Measurements from ENCODE around the gene NUMB. TPM values are rescaled to one million over a fixed set of nuclear protein-coding genes. Genes with fewer than 3 reads are reported as not detected.
"Not testable (repeated sequence)": the region's sequence is repeated elsewhere in the genome, so short reads cannot be mapped to it uniquely, and the experiment has no call there.

Gene NUMB
- total RNA-seq, 1 experiment from 2014 or later = 17.8 TPM

DNA sequence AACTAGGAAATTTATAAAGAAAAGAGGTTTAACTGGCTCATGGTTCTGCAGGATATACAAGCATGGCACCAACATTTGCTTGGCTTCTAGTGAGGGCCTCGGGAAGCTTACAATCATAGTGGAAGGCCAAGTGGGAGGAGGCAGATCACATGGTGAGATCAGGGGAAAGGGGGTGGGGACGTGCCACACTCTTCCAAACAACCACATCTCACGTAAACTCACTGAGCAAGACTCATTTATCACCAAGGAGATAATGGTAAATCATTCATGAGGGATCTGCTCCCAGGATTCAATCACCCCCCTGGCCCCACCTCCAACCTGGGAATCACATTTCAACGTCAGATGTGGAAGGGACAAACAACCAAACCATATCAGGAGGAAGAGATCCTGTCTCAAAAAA lies 35.8 kb downstream of the NUMB start:
- DNase-seq (ENCODE audit: low read depth) = no peak

DNA sequence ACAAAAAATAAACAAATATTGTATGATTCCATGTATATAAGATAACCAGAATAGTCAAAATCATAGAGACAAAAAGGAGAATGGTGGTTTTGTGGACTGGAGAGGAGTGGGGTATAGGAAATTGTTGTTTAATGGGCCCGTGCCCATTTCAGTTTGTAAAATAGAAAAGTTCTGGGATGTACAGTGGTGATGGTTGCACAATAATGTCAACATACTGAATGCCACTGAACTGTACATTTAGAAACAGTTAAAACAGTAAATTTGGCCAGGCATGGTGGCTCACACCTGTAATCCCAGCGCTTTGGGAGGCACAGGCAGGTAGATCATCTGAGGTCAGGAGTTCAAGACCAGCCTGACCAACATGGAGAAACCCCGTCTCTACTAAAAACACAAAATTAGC lies 40.1 kb downstream of the NUMB start:
- no peak for DNase-seq (ENCODE audit: low read depth)

DNA sequence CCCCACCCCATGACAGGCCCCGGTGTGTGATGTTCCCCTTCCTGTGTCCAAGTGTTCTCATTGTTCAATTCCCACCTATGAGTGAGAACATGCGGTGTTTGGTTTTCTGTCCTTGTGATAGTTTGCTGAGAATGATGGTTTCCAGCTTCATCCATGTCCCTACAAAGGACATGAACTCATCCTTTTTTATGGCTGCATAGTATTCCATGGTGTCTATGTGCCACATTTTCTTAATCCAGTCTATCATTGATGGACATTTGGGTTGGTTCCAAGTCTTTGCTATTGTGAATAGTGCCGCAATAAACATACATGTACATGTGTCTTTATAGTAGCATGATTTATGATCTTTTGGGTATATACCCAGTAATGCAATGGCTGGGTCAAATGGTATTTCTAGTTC lies 52.1 kb downstream of the NUMB start:
- DNase-seq (ENCODE audit: low read depth) = not testable (repeated sequence)

DNA sequence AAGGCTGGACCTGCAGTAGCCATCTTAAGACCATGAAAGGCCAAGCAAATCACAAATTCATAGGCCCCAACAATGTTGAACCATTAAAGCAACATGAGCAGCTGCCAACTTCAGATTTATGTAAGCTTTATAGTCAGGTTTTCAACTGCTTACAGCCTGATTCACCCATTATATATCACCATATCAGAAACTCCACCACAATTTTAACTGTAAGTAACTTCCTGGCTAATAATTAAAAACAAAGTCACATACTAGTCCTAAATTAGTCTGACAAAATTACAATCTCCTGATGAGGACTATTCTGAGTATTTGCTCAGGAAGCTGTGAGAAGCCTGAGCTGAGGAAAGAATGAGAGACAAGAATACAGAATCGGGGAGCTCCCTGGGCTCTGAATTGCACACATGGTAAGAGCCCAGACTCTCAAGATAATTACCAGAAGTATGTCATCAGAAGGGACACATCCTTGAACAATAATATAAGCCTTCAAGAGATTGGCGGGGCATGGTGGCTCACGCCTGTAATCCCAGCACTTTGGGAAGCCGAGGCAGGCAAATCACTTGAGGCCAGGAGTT lies 55.1 kb downstream of the NUMB start:
- no peak for DNase-seq (ENCODE audit: low read depth)

DNA sequence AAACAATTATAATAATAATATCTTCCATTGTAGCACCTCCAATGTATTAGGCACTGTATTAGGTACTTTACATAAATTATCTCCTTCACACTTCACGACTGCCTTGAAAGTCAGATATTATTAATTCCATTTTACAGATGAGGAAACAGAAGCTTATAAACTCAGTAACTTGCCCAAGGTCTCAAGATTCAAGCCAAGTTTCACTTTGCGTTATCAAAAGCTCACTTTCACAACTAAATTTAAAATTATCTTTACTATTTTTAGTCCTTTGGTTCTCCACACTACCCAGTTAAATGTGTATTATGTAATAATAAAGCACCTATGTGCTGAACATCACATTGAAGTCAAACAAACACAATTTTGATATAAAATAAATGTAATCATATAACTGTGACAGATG lies 55.8 kb downstream of the NUMB start:
- no peak for DNase-seq (ENCODE audit: low read depth)

DNA sequence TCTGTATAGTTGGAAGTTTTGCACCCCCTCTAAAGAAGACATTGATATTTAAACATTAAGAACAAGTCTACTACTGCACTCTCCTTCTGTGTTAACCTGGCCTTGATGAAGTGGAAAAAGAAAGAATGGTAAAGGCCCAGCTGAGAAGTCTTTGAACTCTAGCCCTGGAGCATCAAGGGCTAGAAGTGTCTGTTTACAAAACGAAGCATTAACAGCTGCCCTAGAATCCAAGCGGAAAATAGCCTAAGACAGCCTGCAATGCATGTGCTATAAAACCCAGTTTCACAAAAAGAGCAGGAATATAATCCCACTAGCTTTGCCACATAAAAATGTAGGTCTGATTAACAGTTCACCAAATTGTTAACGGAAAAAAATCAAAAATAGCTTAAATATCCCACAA lies 60.5 kb downstream of the NUMB start:
- DNase-seq (ENCODE audit: low read depth) = no peak

DNA sequence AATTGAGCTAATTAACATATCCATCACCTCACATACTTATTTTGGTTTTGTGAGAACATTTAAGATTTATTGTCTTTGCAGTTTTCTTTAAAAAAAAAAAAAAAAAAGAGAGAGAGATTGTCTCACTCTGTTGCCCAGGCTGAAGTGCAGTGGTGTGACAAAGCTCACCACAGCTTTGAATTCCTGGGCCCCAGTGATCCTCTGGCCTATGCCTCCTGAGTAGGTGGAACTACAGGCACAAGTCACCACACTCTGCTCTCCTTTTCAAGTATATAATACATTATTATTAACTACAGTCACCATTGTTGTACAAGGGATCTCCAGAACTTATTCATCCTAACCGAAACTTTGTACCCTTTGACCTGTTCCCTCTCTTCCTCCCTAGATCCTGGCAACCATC lies 64.0 kb downstream of the NUMB start:
- no peak for DNase-seq (ENCODE audit: low read depth)

DNA sequence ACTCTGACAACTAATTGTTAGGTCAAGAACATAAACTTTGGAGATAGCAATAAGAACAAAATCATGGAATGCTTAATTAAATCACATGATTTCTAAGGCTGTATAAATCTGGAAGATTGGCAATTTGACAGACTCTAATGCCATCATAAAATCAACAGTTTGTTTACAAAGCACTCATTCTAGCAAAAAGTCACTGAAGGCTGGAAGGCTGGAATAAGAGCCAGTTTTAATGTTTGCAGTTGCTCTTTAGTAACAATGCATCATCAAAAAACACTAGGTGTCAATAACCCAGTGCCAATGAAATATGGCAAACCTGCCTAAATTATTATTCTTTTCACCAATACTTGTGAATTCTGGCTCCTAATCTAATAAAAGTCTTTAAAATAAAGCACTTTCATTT lies 65.0 kb downstream of the NUMB start:
- DNase-seq (ENCODE audit: low read depth) = no peak

DNA sequence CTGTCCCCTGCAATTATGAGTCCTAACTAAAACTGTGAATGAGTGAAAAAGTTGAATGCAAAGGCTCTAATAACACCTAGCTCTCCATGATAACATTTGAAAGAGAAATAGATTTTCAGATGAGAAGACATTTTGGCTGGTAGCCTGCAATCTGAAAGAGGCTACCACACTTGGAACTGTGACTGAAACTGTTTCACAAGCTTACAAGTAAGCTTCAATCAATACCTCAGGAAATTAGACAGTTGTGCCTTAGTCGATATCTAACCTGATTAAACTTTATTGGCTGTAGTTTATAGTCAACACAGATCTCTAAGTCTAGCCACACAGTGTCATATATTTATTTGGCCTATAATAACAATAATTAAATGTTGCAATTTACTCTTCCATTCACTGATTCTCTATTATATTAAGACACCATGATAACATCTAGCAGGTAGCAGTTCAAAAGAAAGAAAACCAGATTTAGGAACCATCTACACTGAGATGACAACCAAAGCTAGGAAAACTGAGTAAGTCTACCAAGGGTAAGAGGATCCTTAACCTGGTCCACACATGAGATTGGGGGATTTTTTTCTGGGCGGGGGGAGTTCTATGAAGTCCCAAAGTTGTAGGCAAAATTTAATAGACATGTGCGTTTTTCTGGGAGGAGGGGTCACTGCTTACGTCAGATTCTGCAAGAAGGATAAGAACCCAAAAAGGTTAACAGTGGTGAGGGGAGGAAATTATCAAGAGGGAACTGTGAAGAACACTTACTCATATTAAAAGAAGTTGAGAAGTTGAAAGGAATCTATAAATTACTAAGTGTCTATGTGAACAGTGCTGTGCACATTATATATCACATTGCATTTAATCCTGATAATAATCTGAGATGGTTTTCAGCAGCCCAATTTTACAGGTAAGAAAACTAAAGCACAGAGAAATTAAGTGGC lies 65.8 kb downstream of the NUMB start:
- no peak for DNase-seq (ENCODE audit: low read depth)

DNA sequence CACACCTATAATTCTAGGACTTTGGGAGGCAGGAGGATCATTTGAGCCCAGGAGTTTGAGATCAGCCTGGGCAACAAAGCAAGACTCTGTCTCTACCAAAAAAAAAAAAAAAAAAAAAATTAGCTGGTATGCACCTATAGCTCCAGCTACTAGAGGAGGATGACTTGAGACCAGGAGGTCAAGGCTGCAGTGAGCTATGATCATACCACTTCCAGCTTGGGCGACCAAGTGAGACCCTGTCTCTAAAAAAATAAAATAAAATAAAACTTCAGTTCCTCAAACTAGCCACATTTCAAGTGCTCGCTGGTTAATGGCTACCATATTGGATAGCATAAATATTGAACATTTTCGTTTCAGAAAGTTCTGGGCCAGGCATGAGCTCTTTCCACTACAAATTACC lies 70.5 kb downstream of the NUMB start:
- not testable (repeated sequence) for DNase-seq (ENCODE audit: low read depth)

DNA sequence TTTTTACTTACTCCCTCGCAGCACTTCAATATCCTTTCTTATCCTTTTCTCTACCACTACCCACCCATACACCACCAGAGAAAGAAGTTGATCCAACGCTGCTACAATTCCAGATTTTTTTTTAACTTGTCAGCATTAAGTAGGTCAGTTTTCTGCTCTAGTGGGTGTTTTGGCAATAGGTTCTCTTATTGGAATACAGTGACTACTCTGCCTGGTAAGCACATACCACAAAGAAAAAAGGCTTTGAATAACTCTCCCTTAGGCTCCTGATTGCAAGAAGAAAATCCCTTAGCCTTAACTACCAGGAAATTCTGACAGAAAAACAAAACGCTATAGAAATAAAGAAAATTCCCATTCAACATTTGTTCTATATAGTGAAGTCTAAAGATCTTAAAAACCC lies 72.0 kb downstream of the NUMB start:
- DNase-seq (ENCODE audit: low read depth) = no peak

DNA sequence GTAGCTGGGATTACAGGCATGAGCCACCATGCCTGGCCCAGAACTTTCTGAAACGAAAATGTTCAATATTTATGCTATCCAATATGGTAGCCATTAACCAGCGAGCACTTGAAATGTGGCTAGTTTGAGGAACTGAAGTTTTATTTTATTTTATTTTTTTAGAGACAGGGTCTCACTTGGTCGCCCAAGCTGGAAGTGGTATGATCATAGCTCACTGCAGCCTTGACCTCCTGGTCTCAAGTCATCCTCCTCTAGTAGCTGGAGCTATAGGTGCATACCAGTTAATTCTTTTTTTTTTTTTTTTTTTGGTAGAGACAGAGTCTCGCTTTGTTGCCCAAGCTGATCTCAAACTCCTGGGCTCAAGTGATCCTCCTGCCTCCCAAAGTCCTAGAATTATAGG lies 73.3 kb downstream of the NUMB start:
- not testable (repeated sequence) for DNase-seq (ENCODE audit: low read depth)

DNA sequence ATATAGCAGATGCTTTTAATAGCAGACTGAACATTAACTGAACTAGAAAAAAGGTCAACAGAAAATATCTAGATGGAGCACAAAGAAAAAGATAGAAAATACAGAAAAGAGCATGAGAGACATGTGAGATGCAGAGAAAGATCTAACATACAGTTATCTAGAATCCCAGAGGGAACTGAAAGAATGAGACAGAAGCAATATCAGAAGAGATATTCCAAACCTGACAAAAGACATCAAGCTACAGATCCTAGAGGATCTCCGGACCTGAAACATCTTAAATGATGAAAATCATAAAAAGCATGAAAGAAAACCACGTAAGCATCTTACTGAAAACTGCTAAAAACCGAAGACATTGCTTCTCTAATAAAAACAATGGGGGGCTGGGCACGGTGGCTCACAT lies 75.0 kb downstream of the NUMB start:
- DNase-seq (ENCODE audit: low read depth) = no peak

DNA sequence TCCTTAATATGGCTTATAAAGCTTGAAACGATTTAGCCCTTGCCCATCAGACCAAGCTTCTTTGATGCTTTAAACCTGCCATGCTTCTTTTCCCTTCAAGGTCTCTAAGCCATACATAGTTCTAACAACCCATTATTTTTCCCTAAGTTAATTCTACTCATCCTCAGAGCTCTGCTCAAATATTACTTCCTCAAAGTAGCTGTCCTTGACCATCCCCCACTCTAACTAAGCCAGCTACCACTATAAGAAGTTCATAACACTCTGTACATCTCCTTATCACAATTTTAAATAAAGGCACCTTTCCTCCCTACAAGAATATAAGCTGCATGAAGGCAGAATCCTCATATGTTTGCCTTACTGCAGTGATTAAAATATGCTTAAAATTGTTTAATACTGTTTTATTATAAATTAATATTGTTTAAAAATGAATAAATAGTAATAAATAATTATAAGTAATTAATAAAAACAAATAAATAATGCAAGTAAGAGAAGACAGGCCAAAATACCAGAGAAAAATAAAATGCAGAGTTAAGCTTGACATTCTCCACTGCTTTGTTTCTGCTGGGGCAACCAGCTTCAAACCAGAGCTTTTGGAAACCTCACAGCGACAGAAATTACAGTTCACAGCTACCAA lies 76.8 kb downstream of the NUMB start:
- DNase-seq (ENCODE audit: low read depth) = no peak

DNA sequence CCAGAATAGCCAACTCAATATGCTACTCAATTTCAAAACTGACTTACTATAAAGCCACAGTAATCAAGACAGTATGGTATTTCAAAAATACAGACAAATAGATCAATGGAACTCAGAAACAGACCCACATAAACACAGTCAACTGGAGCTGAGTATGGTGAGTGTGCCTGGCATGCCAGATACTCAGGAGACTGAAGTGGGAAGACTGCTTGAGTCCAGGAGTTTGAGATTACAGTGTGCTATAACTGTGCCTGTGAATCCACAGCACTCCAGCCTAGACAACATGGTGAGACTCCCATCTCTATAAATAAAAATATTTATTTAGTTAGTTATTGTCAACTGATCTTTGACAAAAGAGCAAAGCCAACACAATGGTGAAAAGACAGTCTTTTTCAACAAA lies 81.8 kb downstream of the NUMB start:
- DNase-seq (ENCODE audit: low read depth) = no peak

DNA sequence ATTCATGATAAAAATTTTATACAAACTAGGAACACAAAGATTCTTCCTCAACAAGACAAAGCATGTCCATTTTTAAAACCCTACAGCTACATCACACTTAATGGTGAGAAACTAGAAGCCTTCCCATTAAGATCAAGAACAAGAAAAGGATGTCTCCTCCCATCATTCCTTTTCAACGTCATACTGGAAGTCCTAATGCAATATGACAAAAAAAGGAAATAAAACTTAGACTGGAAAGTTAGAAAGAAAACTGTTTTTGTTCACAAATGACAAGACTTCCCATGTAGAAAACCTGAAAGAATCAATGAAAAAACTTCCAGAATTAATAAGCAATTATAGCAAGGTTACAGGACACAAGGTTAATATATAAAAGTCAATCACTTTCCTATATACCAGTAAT lies 82.5 kb downstream of the NUMB start:
- DNase-seq (ENCODE audit: low read depth) = no peak

DNA sequence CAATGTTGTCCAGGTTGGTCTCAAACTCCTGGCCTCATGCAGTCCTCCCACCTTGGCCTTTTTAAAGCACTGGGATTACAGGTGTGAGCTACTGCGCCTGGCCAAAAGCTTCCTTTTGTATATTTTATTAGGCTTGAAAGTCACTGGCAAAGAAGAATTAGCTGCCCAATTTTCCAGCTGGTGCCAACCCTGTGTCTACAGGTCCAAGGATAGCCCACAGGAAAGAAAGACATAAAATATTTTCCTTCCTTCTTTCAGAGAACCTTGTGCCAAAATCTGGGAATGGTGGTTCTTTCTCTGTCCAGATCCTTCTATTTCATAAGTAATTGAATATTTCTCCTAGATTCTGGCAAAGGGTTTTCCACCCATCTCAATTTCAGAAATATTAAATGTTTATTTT lies 84.1 kb downstream of the NUMB start:
- no peak for DNase-seq (ENCODE audit: low read depth)

DNA sequence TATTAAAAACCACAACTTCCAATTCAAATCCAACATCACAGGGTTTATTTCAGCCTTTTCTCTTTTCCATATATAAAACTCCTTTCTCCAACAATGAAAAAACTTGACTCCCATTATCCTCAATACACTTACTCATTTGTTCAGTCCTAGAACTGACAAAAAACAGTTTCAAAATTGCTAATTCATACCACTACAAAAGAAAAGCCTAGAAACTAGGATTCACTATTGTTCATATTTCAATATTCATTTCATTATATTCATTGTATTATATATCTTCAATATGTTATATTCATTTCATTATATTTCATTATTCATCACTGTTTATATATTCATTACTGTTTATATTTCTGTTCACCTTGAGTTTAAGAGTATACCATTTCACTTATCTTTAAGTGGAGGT lies 85.8 kb downstream of the NUMB start:
- DNase-seq (ENCODE audit: low read depth) = no peak

DNA sequence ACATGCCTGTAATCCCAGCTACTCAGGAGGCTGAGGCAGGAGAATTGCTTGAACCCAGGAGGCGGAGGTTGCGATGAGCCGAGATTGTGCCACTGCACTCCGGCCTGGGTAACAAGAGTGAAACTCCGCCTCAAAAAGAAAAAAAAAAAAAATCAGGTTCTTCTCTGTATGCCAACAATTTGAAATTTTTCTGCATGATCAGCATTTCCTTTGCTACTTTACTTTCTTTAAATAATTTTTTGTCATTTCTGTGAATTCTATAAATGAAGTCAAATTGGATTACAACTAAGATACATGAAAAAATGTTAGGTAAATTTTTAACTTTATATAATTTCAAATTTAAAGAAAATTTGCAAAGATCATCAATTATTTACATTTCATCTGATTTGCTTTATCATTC lies 87.8 kb downstream of the NUMB start:
- DNase-seq (ENCODE audit: low read depth) = no peak

DNA sequence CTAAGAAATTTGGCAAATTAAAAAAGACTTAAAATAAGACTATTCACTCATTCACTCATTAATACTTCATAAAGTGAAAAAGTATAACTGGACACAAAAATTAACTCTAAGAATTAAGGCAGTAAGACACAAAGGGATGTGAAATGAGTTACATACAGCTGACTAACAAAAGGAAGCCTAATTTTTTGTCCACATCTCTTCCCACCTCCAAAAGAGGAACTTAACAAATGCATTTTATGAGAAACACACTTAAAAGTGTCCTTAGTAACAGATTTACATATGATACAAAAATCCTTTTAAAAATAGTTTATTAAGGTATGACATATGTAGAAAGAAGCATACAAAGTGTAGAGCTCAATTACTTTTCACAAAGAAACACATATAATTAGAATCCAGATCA lies 88.9 kb downstream of the NUMB start:
- no peak for DNase-seq (ENCODE audit: low read depth)

DNA sequence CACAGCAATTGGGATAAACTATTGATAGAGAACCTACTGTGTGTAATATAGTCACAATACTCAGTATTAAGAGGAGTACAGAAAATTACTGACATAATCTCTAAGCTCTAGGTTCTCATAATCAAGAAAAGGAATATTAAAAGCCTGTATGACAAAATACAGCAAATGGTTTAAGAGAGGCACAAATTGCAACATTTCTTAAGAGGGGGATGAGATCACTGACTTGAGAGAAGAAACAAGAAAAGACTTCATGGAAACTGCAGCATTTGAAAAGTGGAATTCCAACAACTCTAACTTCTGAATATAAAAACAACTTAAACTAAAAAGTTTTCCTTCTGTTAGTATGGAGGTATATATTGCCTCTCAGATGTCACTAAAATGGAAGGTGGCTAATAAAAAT lies 89.7 kb downstream of the NUMB start:
- no peak for DNase-seq (ENCODE audit: low read depth)

DNA sequence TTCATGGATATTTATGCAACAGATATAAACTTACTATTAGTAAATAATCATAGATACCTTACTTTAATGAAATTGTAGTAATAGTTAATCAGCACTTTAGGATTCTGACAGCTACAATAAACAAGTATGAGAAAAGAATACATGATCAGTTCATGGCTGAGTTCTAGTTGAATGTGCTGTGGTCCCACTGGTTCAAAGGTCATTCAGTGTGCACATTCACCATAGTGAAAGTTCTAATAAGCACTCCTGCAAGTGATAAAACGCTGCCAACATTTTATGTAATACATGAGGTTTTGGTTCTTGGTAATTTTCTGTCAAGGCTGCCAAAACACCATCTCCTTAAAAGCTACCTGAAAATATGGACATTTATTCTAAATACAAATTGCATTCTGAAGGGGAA lies 92.6 kb downstream of the NUMB start:
- no peak for DNase-seq (ENCODE audit: low read depth)

DNA sequence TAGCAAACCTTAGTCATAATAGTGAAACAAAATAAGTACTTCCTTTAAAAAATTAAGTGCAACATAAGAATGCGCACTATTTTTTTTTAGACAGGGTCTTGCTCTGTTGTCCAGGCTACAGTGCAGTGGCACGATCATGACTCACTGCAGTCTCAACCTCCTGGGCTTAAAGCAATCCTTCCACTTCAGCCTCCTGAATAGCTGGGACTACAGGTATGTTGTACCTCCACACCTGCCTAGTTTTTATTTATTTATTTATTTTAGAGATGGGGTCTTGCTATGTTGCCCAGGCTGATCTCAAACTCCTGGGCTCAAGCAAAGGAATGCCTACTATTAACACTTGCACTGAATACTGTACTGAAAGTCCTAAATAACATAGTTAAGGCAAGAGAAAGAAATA lies 93.8 kb downstream of the NUMB start:
- DNase-seq (ENCODE audit: low read depth) = no peak

Measured in RPMI7951 (cell line).